Kidney tubule cell (primary cell): ENCODE measurements around the gene MAPKAPK3.
"Not testable (repeated sequence)": the region's sequence is repeated elsewhere in the genome, so short reads cannot be mapped to it uniquely, and the experiment has no call there.

Experiments used
- DNase-seq: peaks from one replicate; pipeline ENCODE4 v3.0.0-alpha.2; 2018; ENCODE audit warnings: low spot score

The MAPKAPK3 gene

GRCh38 chr3:50656417-50657195 lies 39.7 kb downstream of the MAPKAPK3 start:
- no peak for DNase-seq

GRCh38 chr3:50657407-50657806 lies 40.5 kb downstream of the MAPKAPK3 start:
- no peak for DNase-seq

GRCh38 chr3:50657816-50658215 lies 40.9 kb downstream of the MAPKAPK3 start:
- DNase-seq, result no peak

- DNase-seq, result peak; percentile 75
Measured at GRCh38 chr3:50658416-50658815, 41.5 kb downstream of the MAPKAPK3 start.

- DNase-seq, result no peak
Measured at GRCh38 chr3:50658831-50659230, 41.9 kb downstream of the MAPKAPK3 start.

- DNase-seq, result no peak
Measured at GRCh38 chr3:50660386-50660785, 43.4 kb downstream of the MAPKAPK3 start.

- no peak for DNase-seq
Measured at GRCh38 chr3:50661321-50661837, 44.4 kb downstream of the MAPKAPK3 start.

GRCh38 chr3:50662408-50662807 lies 45.5 kb downstream of the MAPKAPK3 start:
- DNase-seq, result no peak

- DNase-seq, result no peak
Measured at GRCh38 chr3:50665081-50665840, 48.3 kb downstream of the MAPKAPK3 start.

GRCh38 chr3:50665841-50666115 lies 48.8 kb downstream of the MAPKAPK3 start:
- DNase-seq, result not testable (repeated sequence)

GRCh38 chr3:50666837-50667236 lies 49.9 kb downstream of the MAPKAPK3 start:
- peak; percentile 51 for DNase-seq

GRCh38 chr3:50671331-50671730 lies 54.4 kb downstream of the MAPKAPK3 start:
- DNase-seq, result peak; percentile 85

GRCh38 chr3:50672656-50673055 lies 55.7 kb downstream of the MAPKAPK3 start:
- no peak for DNase-seq

- no peak for DNase-seq
Measured at GRCh38 chr3:50673931-50674330, 57.0 kb downstream of the MAPKAPK3 start.

- peak; percentile 57 for DNase-seq
Measured at GRCh38 chr3:50674349-50675178, 57.6 kb downstream of the MAPKAPK3 start, which contains the start of gene DOCK3. Gene DOCK3, plus strand, starts transcription at chr3:50674927. Its CDS starts 337 bp downstream, at chr3:50675264.

GRCh38 chr3:50675179-50676030 lies 58.5 kb downstream of the MAPKAPK3 start:
- DNase-seq, result peak; percentile 21

GRCh38 chr3:50676031-50676705 lies 59.2 kb downstream of the MAPKAPK3 start:
- no peak for DNase-seq

- no peak for DNase-seq
Measured at GRCh38 chr3:50687127-50687751, 70.3 kb downstream of the MAPKAPK3 start.

GRCh38 chr3:50687916-50688315 lies 71.0 kb downstream of the MAPKAPK3 start:
- no peak for DNase-seq

- DNase-seq, result not testable (repeated sequence)
Measured at GRCh38 chr3:50688602-50689001, 71.7 kb downstream of the MAPKAPK3 start.
